ENCODE data around the gene TOMM34. TPM values are rescaled to one million over a fixed set of nuclear protein-coding genes. Genes with fewer than 3 reads are reported as not detected.

The TOMM34 gene
- total RNA-seq, 1 experiment from 2014 or later, result 30.6 TPM

DNA sequence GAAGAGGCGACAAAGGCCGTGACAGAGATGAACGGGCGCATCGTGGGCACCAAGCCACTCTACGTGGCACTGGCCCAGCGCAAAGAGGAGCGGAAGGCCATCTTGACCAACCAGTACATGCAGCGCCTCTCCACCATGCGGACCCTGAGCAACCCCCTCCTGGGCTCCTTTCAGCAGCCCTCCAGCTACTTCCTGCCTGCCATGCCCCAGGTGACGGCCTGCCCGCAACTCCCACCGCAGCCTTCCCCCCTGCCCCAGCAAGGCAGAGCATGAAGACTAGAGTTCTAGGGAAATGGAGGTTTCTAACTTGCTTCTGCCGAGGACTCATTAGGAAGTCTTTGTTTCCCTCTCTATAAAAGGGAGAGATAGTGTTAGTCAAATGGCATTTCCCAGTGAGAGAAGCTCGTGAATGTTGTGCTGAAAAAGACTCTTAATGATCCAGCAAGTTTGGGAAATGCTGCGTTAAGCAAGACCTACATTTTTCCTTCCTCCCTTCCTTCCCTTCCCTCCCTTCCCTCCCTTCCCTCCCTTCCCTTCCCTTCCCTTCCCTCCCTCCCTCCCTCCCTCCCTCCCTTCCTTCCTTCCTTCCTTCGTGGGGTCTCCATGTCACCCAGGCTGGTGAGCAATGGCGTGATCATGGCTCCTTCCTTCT lies 29.6 kb downstream of the TOMM34 start:
- H3K9me3 ChIP-seq (ENCODE audit: control insufficient read depth, insufficient read depth, low read depth, low read length), result no peaks in the 10 kb centered on the region
- H3K4me3 ChIP-seq (ENCODE audit: low read depth in 2 of 2, low read length in 2 of 2), result no peak overlapping the region
- H3K27ac ChIP-seq (ENCODE audit: low read length), result no peak overlapping the region
- H3K36me3 ChIP-seq (ENCODE audit: control insufficient read depth, insufficient read depth, low read length), result no peaks in the 10 kb centered on the region
- TF ChIP-seq POLR2AphosphoS5 (IDR thresholded peaks at IDR 0.05; ENCODE audit: low read depth, low read length) (no peak), TCF7L2 (IDR thresholded peaks at IDR 0.05; ENCODE audit: low read depth, low read length) (no peak), CTCF (IDR thresholded peaks at IDR 0.05) (no peak), REST (IDR thresholded peaks at IDR 0.05; ENCODE audit: insufficient read depth in 1 of 2, low read depth in 2 of 2, low read length in 1 of 2) (no peak), SIN3A (IDR thresholded peaks at IDR 0.05; ENCODE audit: borderline replicate concordance, insufficient read depth, low read depth, low read length) (no peak)
- ChIA-PET CTCF (no interaction called here), POLR2A (no interaction called here)
- no peak for ATAC-seq
- intact Hi-C loops (cut with micrococcal nuclease; ENCODE audit: unreplicated experiment), result no loop called here
- no peak for DNase-seq (ENCODE audit: low read depth, low spot score)
- in situ Hi-C loops (cut with HindIII; ENCODE audit: low pct_unique_long_range_greater_than_20kb, low sequenced_read_pairs), result no loop called here
- no peaks in the 10 kb centered on the region for H3K27me3 ChIP-seq (ENCODE audit: control insufficient read depth, insufficient read depth, low read length)
- no peaks in the 10 kb centered on the region for H3K4me1 ChIP-seq (ENCODE audit: control insufficient read depth, insufficient read depth, low read length)
- no TSS peak for BruUV-seq (replicated peaks)

- in situ Hi-C loops (cut with HindIII; ENCODE audit: low pct_unique_long_range_greater_than_20kb, low sequenced_read_pairs), result no loop called here
- TF ChIP-seq REST (IDR thresholded peaks at IDR 0.05; ENCODE audit: insufficient read depth in 1 of 2, low read depth in 2 of 2, low read length in 1 of 2), result no peak
- no peak for TF ChIP-seq CTCF (IDR thresholded peaks at IDR 0.05)
- no peak for TF ChIP-seq POLR2AphosphoS5 (IDR thresholded peaks at IDR 0.05; ENCODE audit: low read depth, low read length)
- H3K36me3 ChIP-seq (ENCODE audit: control insufficient read depth, insufficient read depth, low read length), result no peaks in the 10 kb centered on the region
- intact Hi-C loops (cut with micrococcal nuclease; ENCODE audit: unreplicated experiment), result no loop called here
- no peak overlapping the region for H3K27ac ChIP-seq (ENCODE audit: low read length)
- H3K9me3 ChIP-seq (ENCODE audit: control insufficient read depth, insufficient read depth, low read depth, low read length), result no peaks in the 10 kb centered on the region
- no peak overlapping the region for H3K4me3 ChIP-seq (ENCODE audit: low read depth in 2 of 2, low read length in 2 of 2)
- POLR2A ChIA-PET, result no interaction called here
- CTCF ChIA-PET, result interaction anchor here (0.6 kb wide), 1 partner anchor 70 kb away, joined by 12 read pairs; no protein-coding TSS in a partner anchor
- no peaks in the 10 kb centered on the region for H3K27me3 ChIP-seq (ENCODE audit: control insufficient read depth, insufficient read depth, low read length)
- ATAC-seq, result no peak
- no peak for DNase-seq (ENCODE audit: low read depth, low spot score)
- no TSS peak for BruUV-seq (replicated peaks)
- H3K4me1 ChIP-seq (ENCODE audit: control insufficient read depth, insufficient read depth, low read length), result no peaks in the 10 kb centered on the region
Observed at GRCh38 chr20:44928595-44928994, 31.6 kb downstream of the TOMM34 start.

All from Panc1 (cell line).